ENCODE results near the gene MAP3K14. TPM values are rescaled to one million over a fixed set of nuclear protein-coding genes. Genes with fewer than 3 reads are reported as not detected.
"Not testable (repeated sequence)": the region's sequence is repeated elsewhere in the genome, so short reads cannot be mapped to it uniquely, and the experiment has no call there.

Gene MAP3K14
- total and polyA plus RNA-seq, 2 experiments from 2014 or later = 2.3 to 3.0 TPM

- TF ChIP-seq EZH2phosphoT487 (IDR thresholded peaks at IDR 0.05; ENCODE audit: low read depth, severe bottlenecking, unreplicated experiment) (no peak), CTCF (IDR thresholded peaks at IDR 0.05; ENCODE audit: poor library complexity) (no peak), EZH2 (IDR thresholded peaks at IDR 0.05; ENCODE audit: borderline replicate concordance) (no peak)
- Histone ChIP-seq H3K9me3 (ENCODE audit: low read depth) (no peaks in the 10 kb centered on the region), H3K27ac (no peak overlapping the region), H3K36me3 (replicated peaks; ENCODE audit: insufficient read depth, low read depth) (no peaks in the 10 kb centered on the region), H3K9me2 (replicated peaks; ENCODE audit: insufficient read depth) (no peaks in the 10 kb centered on the region), H3K4me3 (no peak overlapping the region), H3K4me2 (no peak overlapping the region), H2AFZ (no peak overlapping the region), H3K4me1 (ENCODE audit: insufficient read depth) (peaks cover 3% of the 10 kb centered on the region), H4K20me1 (ENCODE audit: insufficient read depth, poor library complexity, severe bottlenecking) (peaks cover 5% of the 10 kb centered on the region), H3K27me3 (no peaks in the 10 kb centered on the region), H3K79me2 (peaks cover 69% of the 10 kb centered on the region)
- 81% methylated on average over 4 of the region's 4 CpGs for WGBS (ENCODE audit: low lambda C conversion rate, missing lambda C conversion rate)
- DNase-seq (ENCODE audit: low spot score) = no peak
Measured at GRCh38 chr17:45306094-45306493, 10.7 kb downstream of the MAP3K14 start.

- no peak overlapping the region for H2AFZ ChIP-seq
- H3K9me3 ChIP-seq (ENCODE audit: low read depth) = no peaks in the 10 kb centered on the region
- H3K4me1 ChIP-seq (ENCODE audit: insufficient read depth) = no peaks in the 10 kb centered on the region
- no peak for TF ChIP-seq EZH2 (IDR thresholded peaks at IDR 0.05; ENCODE audit: borderline replicate concordance)
- TF ChIP-seq CTCF (IDR thresholded peaks at IDR 0.05; ENCODE audit: poor library complexity) = no peak
- TF ChIP-seq EZH2phosphoT487 (IDR thresholded peaks at IDR 0.05; ENCODE audit: low read depth, severe bottlenecking, unreplicated experiment) = no peak
- no peaks in the 10 kb centered on the region for H3K27me3 ChIP-seq
- no peak for DNase-seq (ENCODE audit: low spot score)
- H3K9me2 ChIP-seq (replicated peaks; ENCODE audit: insufficient read depth) = no peaks in the 10 kb centered on the region
- 89% methylated on average over 3 of the region's 3 CpGs for WGBS (ENCODE audit: low lambda C conversion rate, missing lambda C conversion rate)
- H3K4me2 ChIP-seq = no peak overlapping the region
- peaks cover 69% of the 10 kb centered on the region for H3K79me2 ChIP-seq
- H4K20me1 ChIP-seq (ENCODE audit: insufficient read depth, poor library complexity, severe bottlenecking) = peaks cover 3% of the 10 kb centered on the region
- H3K36me3 ChIP-seq (replicated peaks; ENCODE audit: insufficient read depth, low read depth) = no peaks in the 10 kb centered on the region
- H3K27ac ChIP-seq = no peak overlapping the region
- H3K4me3 ChIP-seq = no peak overlapping the region
Measured at GRCh38 chr17:45305530-45306087, 11.2 kb downstream of the MAP3K14 start.

GRCh38 chr17:45302649-45303173 lies 14.1 kb downstream of the MAP3K14 start:
- Histone ChIP-seq H3K27me3 (no peaks in the 10 kb centered on the region), H3K36me3 (replicated peaks; ENCODE audit: insufficient read depth, low read depth) (no peaks in the 10 kb centered on the region), H3K4me2 (peak overlapping the region; percentile 14), H3K27ac (peak overlapping the region; percentile 2), H4K20me1 (ENCODE audit: insufficient read depth, poor library complexity, severe bottlenecking) (peaks cover 3% of the 10 kb centered on the region), H3K4me1 (ENCODE audit: insufficient read depth) (peaks cover 15% of the 10 kb centered on the region), H3K4me3 (no peak overlapping the region), H3K9me2 (replicated peaks; ENCODE audit: insufficient read depth) (no peaks in the 10 kb centered on the region), H3K79me2 (peaks cover 61% of the 10 kb centered on the region), H2AFZ (no peak overlapping the region), H3K9me3 (ENCODE audit: low read depth) (no peaks in the 10 kb centered on the region)
- TF ChIP-seq CTCF (IDR thresholded peaks at IDR 0.05; ENCODE audit: poor library complexity) = no peak
- TF ChIP-seq EZH2 (IDR thresholded peaks at IDR 0.05; ENCODE audit: borderline replicate concordance) = no peak
- TF ChIP-seq EZH2phosphoT487 (IDR thresholded peaks at IDR 0.05; ENCODE audit: low read depth, severe bottlenecking, unreplicated experiment) = no peak
- no peak for DNase-seq (ENCODE audit: low spot score)
- 80% methylated on average over 10 of the region's 10 CpGs for WGBS (ENCODE audit: low lambda C conversion rate, missing lambda C conversion rate)

GRCh38 chr17:45302220-45302619 lies 14.6 kb downstream of the MAP3K14 start:
- H2AFZ ChIP-seq; H3K27ac ChIP-seq; DNase-seq (ENCODE audit: low spot score); H4K20me1 ChIP-seq (ENCODE audit: insufficient read depth, poor library complexity, severe bottlenecking); H3K27me3 ChIP-seq; H3K36me3 ChIP-seq (replicated peaks; ENCODE audit: insufficient read depth, low read depth); H3K4me2 ChIP-seq; H3K9me2 ChIP-seq (replicated peaks; ENCODE audit: insufficient read depth); H3K9me3 ChIP-seq (ENCODE audit: low read depth); H3K4me3 ChIP-seq: not testable (repeated sequence)
- Histone ChIP-seq H3K4me1 (ENCODE audit: insufficient read depth) (peaks cover 15% of the 10 kb centered on the region), H3K79me2 (peaks cover 65% of the 10 kb centered on the region)
- WGBS (ENCODE audit: low lambda C conversion rate, missing lambda C conversion rate) = 96% methylated on average over 9 of the region's 9 CpGs
